ENCODE measurements around the gene TTC21B.

GRCh38 chr2:165891345-165891744 is 62.2 kb downstream of the TTC21B start:
- TF ChIP-seq POLR2A (IDR thresholded peaks at IDR 0.05; ENCODE audit: low read depth, low read length) (no peak), SPI1 (IDR thresholded peaks at IDR 0.05; ENCODE audit: low read depth, low read length) (no peak), TAF1 (IDR thresholded peaks at IDR 0.05; ENCODE audit: low read depth, low read length) (no peak), POLR2AphosphoS5 (IDR thresholded peaks at IDR 0.05; ENCODE audit: low read depth, low read length) (no peak), POU2F2 (IDR thresholded peaks at IDR 0.05; ENCODE audit: low read depth, low read length) (no peak)

Data from GM12891 (cell line).